Measurements from ENCODE around the gene SNAPC5.
"Not testable (repeated sequence)": the region's sequence is repeated elsewhere in the genome, so short reads cannot be mapped to it uniquely, and the experiment has no call there.

The SNAPC5 gene, protein sequence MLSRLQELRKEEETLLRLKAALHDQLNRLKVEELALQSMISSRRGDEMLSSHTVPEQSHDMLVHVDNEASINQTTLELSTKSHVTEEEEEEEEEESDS

GRCh38 chr15:66497502-66498455 is at the start of gene SNAPC5:
Gene SNAPC5, minus strand, starts transcription at chr15:66497762. Its CDS starts 31 bp downstream, at chr15:66497731.
- peak; percentile 91 for DNase-seq (ENCODE audit: low read depth)

DNA sequence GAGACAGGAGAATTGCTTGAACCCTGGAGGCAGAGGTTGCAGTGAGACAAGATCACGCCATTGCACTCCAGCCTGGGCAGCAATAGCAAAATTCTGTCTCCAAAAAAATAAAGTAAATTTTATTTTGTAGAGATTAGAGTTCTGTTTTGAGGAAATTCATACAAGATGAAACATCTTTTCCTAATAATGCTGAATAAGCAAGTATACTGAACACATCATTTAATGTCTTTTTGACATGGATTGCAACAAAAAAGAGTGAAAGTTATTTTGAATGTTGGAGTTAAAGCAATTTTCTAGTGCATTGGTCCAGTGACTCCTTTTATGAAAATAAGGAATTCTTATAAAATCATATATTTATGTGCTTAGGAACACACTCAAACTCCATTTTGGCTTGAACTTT is 47.7 kb upstream of the SNAPC5 start:
- DNase-seq (ENCODE audit: low read depth): no peak

DNA sequence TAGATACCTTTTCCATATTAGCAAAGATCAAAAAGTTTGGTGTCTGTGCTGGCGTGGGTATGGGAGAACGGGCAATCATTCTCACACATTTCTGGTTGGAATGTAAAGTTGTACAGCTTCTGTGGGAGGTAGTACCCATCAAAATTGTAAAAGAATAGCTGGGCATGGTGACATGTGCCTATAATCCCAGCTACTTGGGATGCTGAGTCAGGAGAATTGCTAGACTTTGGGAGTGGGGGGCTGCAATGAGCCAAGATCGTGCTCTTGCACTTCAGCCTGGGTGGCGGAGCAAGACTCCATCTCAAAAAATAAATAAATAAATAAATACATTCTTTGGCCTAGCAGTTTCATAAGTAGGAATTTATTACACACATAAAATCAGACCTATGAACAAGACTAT is 45.3 kb upstream of the SNAPC5 start:
- DNase-seq (ENCODE audit: low read depth): no peak

GRCh38 chr15:66535056-66535455 is 37.5 kb upstream of the SNAPC5 start:
- DNase-seq (ENCODE audit: low read depth): no peak

GRCh38 chr15:66524838-66525237 is 27.3 kb upstream of the SNAPC5 start:
- DNase-seq (ENCODE audit: low read depth): no peak

DNA sequence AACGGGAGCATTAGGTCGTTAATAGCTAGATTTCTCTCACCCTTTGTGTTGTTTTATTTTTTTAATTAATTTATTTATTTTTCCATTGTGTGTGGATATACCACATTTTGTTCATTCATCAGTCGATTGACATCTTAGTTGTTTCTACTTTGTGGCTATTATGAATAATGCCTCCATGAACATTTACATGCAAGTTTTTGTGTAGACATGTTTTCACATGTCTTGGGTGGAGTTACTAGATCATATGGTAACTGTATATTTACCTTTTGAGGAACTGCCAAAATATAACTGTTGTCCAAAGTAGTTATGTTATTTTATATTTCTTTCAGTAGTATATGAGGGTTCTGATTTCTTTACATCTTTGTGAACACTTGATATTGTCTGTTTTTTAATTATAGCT is 26.4 kb upstream of the SNAPC5 start:
- DNase-seq (ENCODE audit: low read depth): no peak

- DNase-seq (ENCODE audit: low read depth): no peak
Observed at GRCh38 chr15:66515901-66516322, 18.4 kb upstream of the SNAPC5 start.

DNA sequence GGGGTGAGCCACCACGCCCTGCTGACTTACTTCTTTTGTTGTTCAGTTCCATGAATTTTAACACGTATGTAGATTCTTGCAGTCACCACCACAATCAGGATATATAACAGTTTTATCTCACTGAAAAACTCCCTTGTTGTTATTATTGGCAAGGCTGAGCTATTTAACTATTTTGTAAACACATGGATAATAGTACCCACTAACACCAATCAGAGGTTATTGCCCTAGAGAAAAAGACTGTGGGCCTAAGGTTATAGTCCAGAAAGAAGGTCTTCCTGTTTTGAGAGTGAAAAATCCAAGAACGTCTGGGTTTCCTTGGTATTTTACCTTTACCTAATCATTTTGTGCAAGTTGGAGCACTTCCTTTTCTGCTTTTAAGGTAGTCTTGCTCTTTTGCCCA is 17.0 kb upstream of the SNAPC5 start:
- no peak for DNase-seq (ENCODE audit: low read depth)

GRCh38 chr15:66508293-66508883 is 10.8 kb upstream of the SNAPC5 start:
- DNase-seq (ENCODE audit: low read depth): no peak

- no peak for DNase-seq (ENCODE audit: low read depth)
Observed at GRCh38 chr15:66505818-66506217, 8.3 kb upstream of the SNAPC5 start.

- DNase-seq (ENCODE audit: low read depth): no peak
Observed at GRCh38 chr15:66505430-66505811, 7.9 kb upstream of the SNAPC5 start.

GRCh38 chr15:66504563-66505429 is 7.2 kb upstream of the SNAPC5 start, which contains the start of the genes RPL4 and ZWILCH:
Gene RPL4, minus strand, starts transcription at chr15:66504855. Its CDS starts 65 bp downstream, at chr15:66504790.
Gene ZWILCH, plus strand, starts transcription at chr15:66505326. Its CDS starts 13 bp downstream, at chr15:66505339.
- DNase-seq (ENCODE audit: low read depth): peak; percentile 93

DNA sequence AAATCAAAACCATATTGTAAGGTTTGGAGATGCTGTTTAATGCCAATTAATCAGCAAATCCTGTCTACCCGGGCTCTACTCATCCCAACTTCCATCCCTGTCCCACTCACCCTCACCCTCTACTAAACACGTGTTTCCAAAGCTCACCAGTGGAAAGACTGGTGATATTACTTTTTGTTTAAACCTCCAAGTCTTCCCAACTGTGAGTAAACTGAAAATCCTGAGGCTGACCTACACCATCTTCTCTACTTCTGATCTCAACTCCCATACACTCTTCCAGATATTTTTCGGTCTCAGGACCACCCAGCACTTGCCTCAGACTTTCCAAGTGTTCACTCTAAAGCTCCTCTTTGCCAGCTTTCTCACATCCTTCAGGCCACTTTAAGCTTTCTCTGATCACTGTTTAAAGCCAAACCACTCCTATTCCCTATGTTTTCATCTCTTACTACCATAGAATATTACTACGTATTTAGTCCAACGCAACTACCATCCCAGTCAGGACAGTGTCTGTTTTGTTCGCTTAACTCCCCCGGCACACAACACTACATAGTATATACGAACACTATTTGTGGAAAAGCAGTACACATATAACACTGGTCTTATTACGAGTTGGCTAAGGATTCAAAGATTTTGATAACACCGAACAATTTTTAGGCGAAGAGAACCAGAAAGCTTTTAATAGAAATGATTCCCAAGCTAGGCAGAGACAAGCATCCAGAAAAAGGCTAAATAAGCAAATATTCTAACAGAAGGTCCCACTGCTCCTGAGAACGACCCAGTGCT is 6.4 kb upstream of the SNAPC5 start:
- DNase-seq (ENCODE audit: low read depth): no peak

DNA sequence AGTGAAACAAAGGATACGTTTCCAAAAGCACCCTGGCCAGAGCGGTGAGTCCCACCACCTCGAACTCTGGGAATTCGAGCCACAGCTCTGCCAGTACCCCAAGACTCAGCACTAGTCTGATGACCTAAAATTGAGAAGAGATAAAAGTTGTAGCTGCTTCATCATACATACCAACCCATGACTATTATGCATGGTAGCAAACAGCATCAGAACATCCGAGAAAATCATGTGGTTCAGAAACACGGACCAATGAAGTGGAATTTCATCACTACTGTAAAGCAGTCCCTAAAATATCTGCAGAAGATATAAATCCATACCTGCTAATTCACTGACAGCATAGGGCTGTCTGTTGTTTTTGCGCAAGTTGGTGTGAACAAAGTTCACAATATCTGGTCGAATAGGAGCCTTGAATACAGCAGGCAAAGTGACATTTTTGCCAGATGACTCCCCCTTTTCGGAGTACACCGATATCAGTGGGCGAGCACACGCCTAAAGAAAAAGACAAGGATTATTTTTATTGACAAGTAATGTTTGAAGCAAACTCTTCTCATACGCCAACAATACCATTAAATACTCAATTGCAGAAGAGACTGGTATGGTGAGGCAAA is 5.6 kb upstream of the SNAPC5 start:
- peak; percentile 9 for DNase-seq (ENCODE audit: low read depth)

DNA sequence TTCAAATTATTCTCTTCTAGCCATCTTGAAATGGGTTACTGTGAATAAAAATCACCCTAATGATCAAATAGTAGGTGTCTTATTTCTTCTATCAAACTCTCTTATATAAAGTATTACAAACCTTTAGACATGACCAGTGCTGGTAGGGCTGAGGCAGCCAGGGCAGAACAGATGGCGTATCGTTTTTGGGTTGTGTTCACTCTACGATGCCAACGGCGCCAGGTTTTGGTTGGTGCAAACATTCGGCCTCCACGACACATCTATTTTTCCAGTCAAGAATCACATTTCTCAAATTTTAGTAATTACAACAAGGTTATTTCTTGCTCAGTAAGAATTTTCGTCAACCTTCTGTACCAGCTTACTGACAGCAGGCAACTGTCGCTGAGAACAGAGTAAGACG is 4.9 kb upstream of the SNAPC5 start:
- no peak for DNase-seq (ENCODE audit: low read depth)

DNA sequence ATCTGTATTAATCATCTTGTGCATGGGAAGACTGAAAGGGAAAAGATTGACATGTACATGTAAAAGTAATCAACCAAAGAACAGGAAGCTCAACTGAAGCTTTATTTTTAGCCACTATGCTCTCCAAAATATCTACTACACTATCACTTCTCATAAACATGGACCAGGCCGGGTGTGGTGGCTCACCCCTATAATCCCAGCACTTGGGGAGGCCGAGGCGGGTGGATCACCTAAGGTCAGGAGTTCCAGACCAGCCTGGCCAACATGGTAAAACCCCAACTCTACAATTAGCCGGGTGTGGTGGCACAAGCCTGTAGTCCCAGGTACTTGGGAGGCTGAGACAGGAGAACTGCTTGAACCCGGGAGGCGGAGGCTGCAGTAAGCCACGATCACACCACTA is 2.8 kb upstream of the SNAPC5 start:
- DNase-seq (ENCODE audit: low read depth): not testable (repeated sequence)

- DNase-seq (ENCODE audit: low read depth): peak; percentile 42
Observed at GRCh38 chr15:66498501-66499386, 1.2 kb upstream of the SNAPC5 start.

DNA sequence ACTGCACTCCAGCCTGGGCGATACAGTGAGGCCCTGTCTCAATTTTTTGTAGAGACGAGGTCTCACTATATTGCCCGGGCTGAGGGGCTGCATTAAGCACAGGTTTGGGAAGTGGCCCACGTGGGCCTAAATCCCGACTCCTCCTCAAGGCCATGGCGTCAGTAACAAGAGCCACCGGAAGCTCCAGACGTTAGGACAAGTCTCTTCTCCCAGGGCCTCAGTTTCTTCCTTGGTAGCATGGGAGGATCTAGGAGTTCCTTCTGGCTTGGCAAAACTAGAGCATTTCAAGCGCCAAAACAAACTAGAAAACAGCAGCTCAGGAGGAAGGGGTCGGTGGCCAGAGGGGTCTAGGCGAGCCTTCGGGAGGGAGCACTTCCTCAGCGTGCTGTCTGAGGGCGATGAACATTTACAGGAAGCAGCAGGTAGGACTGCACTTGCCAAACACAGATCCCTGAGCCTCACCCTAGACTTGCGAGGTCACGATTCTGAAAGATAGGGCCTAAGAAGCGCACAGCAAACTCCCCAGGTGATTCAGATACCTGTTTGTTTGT is 536 bp downstream of the SNAPC5 start:
- DNase-seq (ENCODE audit: low read depth): no peak

GRCh38 chr15:66494262-66494661 is 3.3 kb downstream of the SNAPC5 start:
- DNase-seq (ENCODE audit: low read depth): no peak

All from fibroblast of gingiva (primary cell).